ENCODE measurements around the gene MTO1. TPM values are rescaled to one million over a fixed set of nuclear protein-coding genes. Genes with fewer than 3 reads are reported as not detected.
"Not testable (repeated sequence)": the region's sequence is repeated elsewhere in the genome, so short reads cannot be mapped to it uniquely, and the experiment has no call there.

The MTO1 gene
- total RNA-seq, 1 experiment from 2014 or later = 25.7 TPM

DNA sequence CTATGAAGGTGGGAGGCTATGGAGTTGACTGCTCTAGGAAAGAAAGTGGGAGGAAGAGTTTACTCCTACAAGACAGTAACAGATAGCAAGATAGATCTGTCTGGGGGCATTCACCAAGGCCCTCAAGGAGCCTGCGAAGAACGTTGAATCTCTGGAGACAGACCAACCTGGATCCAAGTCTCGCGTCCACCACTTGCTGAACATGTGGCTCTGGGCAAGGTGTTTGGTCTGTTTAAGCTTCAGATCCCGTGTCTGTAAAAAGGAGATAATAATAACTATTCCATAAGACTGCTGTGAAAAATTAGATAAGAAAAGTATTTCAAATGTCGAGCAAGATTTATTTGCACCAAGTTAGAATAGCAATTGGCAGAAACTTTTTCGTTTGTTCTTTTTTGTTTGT, 67.4 kb downstream of the MTO1 start:
- no peak for DNase-seq (ENCODE audit: low spot score)

DNA sequence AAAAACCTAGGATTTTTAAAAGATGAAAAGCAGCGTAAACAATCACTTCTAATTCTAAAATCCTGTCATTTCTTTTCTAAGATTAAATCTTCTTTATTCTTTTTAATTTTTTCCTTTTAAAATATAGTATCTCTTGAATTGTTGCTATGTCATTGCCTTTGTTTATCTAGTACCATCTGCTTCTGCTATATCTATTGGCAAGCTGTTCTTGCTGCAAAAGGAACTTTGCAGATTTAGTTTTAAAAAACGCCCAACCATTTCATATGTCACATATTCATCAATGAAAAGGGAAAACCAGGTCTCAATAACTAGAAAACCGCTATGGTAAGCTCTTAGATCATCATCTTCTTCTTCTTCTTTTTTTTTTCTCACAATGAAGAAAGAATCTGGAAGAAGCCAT, 70.8 kb downstream of the MTO1 start:
- DNase-seq (ENCODE audit: low spot score) = no peak

DNA sequence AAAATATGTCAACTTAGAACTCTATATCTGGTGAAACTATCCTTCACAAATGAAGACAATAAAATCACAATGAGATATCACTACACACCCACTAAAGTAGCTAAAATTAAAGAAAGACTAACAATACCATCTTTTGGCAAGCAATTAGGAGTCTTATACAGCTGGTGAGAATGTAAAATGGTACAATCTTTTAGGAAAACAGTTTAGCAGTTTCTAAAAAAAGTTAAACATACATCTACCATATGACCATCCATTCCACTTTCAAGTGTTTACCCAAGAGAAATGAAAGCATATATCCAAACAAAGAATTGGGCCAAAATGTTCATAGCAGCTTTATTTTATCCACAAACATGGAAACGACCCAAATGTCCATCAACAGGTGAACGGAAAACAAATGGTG, 73.1 kb downstream of the MTO1 start:
- no peak for DNase-seq (ENCODE audit: low spot score)

DNA sequence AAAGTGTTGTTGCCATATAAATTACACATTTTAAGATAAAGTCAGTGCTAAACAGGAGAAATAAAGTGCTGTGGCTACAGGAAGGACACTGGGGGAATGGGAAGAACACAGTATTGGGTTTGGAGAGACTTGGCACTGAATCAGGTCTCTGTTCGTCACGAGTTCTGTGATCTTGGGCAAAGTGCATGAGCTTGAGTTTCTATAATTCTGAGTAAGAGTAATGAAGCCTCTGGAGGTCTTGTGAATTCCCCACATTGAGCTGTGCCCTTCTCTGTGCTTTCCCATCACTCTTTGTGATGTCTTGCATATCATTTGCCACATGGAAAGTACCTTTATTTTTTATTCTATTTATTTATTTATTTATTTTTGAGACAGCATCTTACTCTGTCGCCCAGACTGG, 76.1 kb downstream of the MTO1 start:
- DNase-seq (ENCODE audit: low spot score) = no peak

DNA sequence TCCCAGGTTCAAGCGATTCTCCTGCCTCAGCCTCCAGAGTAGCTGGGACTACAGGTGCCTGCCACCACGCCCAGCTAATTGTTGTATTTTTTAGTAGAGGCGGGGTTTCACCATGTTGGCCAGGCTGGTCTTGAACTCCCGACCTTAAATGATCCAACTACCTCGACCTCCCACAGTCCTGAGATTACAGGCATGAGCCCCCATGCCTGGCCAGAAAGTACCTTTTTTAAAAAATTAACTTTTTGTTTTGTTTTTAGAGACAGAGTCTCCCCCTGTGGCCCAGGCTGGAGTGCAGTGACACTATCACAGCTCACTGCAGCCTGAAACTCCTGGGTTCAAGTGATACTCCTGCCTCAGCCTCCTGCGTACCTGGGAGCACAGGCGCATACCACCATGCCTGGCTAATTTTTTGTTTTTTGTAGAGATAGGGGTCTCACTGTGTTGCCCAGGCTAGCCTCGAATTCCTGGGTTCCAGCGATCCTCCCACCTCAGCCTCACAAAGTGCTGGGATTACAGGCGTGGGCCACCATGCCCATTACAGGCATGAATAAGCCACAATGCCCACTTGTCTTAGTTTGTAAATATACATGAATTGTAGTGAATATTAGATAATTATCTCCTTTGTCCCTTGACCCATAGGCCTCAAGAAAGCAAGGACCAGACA, 76.7 kb downstream of the MTO1 start:
- no peak for DNase-seq (ENCODE audit: low spot score)

DNA sequence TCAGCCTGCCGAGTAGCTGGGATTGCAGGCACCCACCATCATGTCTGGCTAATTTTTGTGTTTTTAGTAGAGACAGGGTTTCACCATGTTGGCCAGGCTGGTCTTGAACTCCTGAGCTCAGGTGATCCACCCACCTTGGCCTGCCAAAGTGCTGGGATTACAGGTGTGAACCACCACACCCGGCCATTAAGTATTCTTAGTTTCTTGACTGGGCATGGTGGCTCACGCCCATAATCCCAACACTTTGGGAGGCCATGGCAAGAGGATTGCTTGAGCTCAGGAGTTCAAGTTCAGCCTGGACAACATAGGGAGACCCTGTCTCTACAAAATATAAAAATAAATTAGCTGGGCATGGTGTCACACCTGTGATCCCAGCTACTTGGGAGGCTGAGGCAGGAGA, 80.9 kb downstream of the MTO1 start:
- DNase-seq (ENCODE audit: low spot score) = not testable (repeated sequence)

DNA sequence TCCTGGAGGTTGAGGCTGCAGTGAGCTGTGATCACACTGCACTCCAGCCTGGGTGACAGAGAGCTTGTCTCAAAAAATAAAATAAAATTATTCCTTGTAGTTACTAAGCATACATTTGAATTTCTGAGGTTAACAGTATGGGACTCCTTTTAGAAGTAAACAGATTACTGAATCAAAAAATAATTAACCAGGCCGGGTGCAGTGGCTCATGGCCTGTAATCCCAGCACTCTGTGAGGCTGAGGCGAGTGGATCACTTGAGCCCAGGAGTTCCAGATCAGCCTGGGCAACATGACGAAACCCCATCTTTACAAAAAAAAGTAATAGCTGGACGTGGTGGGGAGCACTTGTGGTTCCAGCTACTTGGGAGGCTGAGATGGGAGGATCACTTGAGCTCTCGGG, 81.4 kb downstream of the MTO1 start:
- DNase-seq (ENCODE audit: low spot score) = no peak

DNA sequence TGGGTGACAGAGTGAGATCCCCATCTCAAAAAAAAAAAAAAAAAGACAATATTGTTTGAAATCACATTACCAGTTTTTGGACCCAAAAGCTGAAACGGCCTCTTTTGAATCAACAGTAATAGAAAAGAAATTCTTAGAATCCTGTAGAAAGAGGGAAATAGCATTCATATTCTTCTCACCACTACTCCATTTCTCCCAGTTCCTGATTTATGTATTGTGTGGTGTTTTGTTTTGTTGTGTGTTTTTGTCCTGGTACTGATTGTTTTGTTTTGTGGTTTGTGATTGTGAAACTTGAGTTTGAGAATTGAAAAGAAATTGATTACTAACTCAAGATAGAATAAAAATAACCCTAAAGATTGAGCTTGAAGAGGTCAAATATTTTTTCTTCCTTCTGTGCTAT, 85.5 kb downstream of the MTO1 start:
- DNase-seq (ENCODE audit: low spot score) = no peak

DNA sequence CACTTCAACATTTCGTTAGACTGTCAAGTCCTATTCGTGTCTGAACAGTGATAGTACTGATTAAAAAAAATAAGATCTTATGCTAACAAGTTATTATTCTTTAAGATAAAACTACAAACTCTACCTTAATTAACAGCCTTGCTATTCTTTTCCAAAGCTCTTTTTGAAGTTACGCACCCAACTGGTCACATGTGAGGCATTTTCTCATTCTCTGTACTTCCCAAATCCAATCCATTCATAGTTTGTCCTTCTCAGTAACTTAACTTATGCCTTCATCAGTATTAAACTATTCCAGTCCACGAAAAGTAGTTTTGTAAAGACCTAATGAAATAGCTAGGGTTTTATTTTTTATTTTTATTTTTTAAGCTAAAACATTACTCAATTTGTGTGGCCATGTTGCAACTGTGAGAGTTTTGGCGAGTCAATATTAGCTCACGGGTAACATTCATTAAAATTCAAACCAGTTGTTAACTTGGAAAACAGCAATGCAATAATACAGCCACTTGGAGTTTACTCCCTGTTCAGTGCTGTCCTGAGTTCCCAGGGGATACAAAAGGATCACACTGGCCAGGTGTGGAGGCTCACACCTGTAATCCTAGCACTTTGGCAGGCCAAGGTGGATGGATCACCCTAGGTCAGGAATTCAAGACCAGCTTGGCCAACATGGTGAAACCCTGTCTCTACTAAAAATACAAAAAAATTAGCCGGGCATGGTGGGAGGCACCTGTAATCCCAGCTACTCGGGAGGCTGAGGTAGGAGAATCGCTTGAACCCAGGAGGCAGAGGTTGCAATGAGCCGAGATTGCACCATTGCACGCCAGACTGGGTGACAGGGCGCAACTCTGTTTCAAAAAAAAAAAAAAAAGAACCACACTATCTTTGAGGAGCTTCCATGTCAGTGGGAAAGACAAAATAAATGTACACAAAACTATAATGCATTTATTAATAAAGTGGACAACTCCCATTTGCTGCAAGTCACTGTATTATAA, 87.2 kb downstream of the MTO1 start:
- DNase-seq (ENCODE audit: low spot score) = no peak

DNA sequence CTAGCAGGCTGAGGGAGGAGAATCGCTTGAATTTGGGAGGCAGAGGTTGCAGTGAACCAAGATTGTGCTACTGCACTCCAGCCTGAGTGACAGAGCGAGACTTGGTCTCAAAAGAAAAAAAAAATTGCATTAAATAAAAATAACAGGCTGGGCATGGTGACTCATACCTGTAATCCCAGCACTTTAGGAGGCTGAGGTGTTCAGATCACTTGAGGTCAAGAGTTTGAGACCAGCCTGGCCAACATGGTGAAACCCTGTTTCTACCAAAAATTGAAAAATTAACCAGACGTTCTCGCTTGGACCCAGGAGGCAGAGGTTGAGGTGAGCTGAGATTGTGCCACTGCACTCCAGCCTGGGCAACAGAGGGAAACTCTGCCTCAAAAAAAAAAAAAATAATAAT, 89.6 kb downstream of the MTO1 start:
- not testable (repeated sequence) for DNase-seq (ENCODE audit: low spot score)

DNA sequence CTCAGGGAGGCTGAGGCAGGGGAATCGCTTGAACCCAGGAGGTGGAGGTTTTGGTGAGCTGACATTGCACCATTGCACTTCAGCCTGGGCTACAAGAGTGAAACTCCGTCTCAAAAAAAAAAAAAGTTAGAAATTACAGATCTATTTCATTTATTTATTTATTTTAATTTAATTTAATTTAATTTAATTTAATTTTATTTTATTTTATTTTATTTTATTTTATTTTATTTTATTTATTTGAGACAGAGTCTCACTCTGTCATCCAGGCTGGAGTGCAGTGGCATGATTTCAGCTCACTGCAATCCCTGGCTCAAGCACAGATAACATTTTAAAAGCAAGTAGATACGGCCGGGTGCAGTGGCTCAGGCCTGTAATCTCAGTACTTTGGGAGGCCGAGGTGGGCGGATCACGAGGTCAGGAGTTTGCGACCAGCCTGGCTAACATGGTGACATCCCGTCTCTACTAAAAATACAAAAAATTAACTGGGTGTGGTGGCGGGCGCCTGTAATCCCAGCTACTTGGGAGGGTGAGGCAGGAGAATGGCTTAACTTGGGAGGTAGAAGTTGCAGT, 93.9 kb downstream of the MTO1 start:
- not testable (repeated sequence) for DNase-seq (ENCODE audit: low spot score)

DNA sequence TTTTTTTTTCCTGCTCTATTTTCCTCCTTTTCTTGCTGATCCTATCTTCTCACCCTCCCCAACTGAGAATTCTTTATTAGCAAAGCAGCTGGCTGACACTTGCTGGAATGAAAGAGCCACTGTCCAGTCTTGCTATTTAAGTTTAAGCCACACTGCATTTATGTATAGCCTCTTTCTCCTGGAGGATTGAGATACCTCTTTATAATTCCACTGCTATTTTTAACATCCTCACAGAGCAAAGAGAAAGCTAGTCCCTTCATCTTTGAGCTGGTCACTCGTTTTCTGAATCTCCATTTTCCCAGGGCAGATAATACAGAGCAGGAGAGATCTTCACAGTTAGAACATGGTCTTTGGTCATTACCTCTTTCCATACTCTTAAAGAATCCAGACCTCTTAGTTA, 95.3 kb downstream of the MTO1 start:
- no peak for DNase-seq (ENCODE audit: low spot score)

Other genes with a start within 250 kb of the MTO1 start
- not detected in 2 replicates for gene KHDC1L, start 236.2 kb upstream of the MTO1 start, total RNA-seq (2014; rRNA removed; shearing (Covaris generic))
- 6.4 and 8.5 TPM in 2 replicates for gene KHDC1, start 198.5 kb upstream of the MTO1 start, total RNA-seq (2014; rRNA removed; shearing (Covaris generic))
- gene DPPA5, start 107.5 kb upstream of the MTO1 start, total RNA-seq (2014; rRNA removed; shearing (Covaris generic)) = not detected in 2 replicates
- gene KHDC3L, start 99.1 kb upstream of the MTO1 start, total RNA-seq (2014; rRNA removed; shearing (Covaris generic)) = not detected in 2 replicates
- not detected in 2 replicates for gene OOEP, start 91.8 kb upstream of the MTO1 start, total RNA-seq (2014; rRNA removed; shearing (Covaris generic))
- gene DDX43, start 66.9 kb upstream of the MTO1 start, total RNA-seq (2014; rRNA removed; shearing (Covaris generic)) = not detected in 2 replicates
- gene CGAS, start 9.4 kb upstream of the MTO1 start, total RNA-seq (2014; rRNA removed; shearing (Covaris generic)) = not detected in 2 replicates
- gene EEF1A1, start 59.3 kb downstream of the MTO1 start, total RNA-seq (2014; rRNA removed; shearing (Covaris generic)) = 8,683 and 8,714 TPM in 2 replicates
- 13.0 and 15.3 TPM in 2 replicates for gene SLC17A5, start 192.3 kb downstream of the MTO1 start, total RNA-seq (2014; rRNA removed; shearing (Covaris generic))
- 18.4 and 24.3 TPM in 2 replicates for gene CD109, start 234.5 kb downstream of the MTO1 start, total RNA-seq (2014; rRNA removed; shearing (Covaris generic))